Adrenal gland (tissue), 5 donors: ENCODE measurements around the gene GALNT18.

Experiments used
- CTCF ChIP-seq, 6 experiments: fragments of 450-650 bp in 4 of 6; fragments of 200-600 bp in 2 of 6; sonication (generic) in 1 of 6; IDR thresholded peaks; 1 replicate in 5 of 6; 2 replicates in 1 of 6; pipeline versions ENCODE4 v1.5.1 to v1.8.0; 2016 to 2021; ENCODE audit warnings: antibody characterized with exemption in 6 of 6, mild to moderate bottlenecking in 2 of 6, moderate library complexity in 1 of 6
- POLR2A ChIP-seq, 2 donors: fragments of 450-650 bp; IDR thresholded peaks; one replicate each; pipeline ENCODE4 v1.6.1; 2017; ENCODE audit warnings: antibody characterized with exemption in 2 of 2, mild to moderate bottlenecking in 2 of 2, moderate library complexity in 1 of 2
- donor health status: DM: no; HTN: no; CAD: no.

GRCh38 chr11:11612439-11612838 lies 9.4 kb downstream of the GALNT18 start:
- TF ChIP-seq CTCF (IDR thresholded peaks at IDR 0.05) (no peak), POLR2A (IDR thresholded peaks at IDR 0.05) (no peak)
